IPS DF 4.7 (cell line): ENCODE results near the gene DNMBP.

Source experiments
- DNase-seq: peaks from one replicate; pipeline ENCODE4 v3.0.0-alpha.2; 2013; ENCODE audit warnings: low spot score; ENCODE audit errors: extremely low read depth

The DNMBP gene

DNA sequence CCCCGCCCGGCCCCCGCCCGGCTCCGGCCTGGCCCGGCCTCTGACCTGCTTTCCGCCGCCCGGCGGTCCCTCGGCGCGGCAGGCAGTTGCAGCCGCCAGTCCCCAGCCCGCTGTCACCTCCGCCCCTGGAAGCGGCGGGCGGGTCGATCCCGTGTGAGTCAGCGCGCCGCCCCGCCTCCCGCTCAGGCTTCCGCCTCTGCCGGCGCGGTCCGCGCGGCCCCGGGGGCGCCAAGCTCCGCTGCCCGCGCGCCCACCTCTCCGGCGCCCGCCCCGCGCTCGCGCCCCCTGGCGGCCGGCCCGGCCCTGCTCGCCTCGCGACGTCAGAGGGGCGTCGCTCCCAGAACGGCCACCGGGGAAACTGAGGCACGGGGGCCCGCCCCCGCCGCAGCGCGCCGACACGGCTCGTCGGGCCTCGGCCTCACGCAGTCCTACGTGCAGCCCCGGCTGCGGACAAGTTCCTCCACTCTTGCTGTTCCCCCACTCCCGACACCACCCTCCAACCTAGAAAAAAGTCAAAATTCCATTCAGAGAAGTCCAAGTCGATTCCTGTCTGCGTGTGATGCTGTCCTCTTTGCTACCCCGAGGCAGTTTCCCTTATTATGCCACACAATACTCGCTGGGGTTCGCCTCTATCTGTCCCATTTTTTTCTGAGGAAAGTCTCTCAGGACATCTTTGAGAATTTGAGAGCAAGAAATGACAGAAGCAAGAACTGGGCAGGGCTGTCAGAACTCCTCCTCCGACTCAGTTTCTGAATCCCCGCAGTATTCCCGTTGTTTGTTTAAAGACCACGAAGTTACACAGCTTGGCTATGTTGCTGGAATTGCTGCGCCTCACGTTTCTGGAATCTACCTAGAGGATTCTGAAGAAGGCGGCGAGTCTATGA is at the start of gene DNMBP:
Gene DNMBP (minus strand): TSS at position 155 of the 884 bp plus-strand sequence. CDS start 37,823 bp downstream, outside the sequence.
- no peak for DNase-seq

- DNase-seq: no peak
These were observed 48.2 kb upstream of the DNMBP start for GRCh38 chr10:100057948-100058347.

GRCh38 chr10:100053686-100054460 is 44.1 kb upstream of the DNMBP start:
- no peak for DNase-seq

DNA sequence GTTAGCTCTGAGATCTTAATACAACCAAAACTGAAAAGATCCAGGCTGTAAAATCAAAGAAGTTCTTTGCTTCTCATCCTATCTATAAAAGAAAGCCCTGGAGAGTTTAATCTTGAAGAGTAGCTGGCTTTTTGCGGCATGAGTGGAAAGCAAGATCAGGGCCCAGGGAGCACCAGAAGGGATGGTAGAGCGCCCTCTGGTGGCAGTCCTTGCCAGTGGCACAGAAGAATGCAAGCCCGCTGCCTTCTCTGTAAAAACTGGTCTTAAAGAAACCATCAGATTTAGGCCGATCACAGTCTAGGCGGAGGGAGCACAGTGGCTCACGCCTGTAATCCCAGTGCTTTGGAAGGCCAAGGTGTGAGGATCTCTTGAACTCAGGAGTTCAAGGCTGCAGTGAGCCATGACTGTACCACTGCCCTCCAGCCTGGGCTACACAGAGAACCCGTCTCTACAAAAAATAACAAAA is 36.3 kb upstream of the DNMBP start:
- peak; percentile 58 for DNase-seq

DNA sequence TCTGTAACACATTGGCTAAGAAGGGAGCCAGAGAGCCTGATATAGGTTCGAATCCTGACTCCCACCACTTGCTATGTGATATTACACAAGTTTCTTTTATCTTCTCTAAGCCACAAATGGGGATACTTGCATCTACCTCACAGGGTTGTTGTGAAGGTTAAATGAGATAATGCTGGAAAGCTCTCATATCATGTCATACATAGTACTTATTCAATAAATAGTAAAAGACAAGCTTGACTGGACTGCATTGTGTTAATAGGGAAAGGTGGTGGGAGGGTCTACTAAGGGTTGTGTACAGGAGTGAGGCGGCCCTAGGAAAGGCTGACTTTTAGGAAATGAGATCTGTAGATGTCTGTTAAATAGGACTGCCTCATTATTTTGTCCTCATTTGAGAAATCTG is 35.8 kb upstream of the DNMBP start:
- no peak for DNase-seq

DNA sequence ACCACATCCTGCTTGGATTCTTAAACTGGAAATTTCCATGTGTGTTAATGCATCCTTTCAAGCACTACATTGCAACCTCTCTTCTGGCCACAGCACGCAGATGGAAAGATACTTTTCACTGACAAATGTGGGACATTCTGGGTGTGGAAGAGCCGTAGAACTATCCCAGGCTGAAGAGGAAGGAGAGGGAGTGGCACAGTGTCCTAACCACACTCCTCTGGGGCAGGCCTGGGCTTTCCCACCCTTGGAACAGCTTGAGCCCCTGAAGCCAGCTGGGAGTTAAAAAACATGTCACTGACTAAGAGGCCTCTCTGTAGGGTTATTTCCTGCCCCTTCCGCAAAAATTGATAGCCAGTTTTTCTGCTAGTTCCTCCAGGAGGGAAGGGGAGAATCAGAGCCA is 34.0 kb upstream of the DNMBP start:
- no peak for DNase-seq

DNA sequence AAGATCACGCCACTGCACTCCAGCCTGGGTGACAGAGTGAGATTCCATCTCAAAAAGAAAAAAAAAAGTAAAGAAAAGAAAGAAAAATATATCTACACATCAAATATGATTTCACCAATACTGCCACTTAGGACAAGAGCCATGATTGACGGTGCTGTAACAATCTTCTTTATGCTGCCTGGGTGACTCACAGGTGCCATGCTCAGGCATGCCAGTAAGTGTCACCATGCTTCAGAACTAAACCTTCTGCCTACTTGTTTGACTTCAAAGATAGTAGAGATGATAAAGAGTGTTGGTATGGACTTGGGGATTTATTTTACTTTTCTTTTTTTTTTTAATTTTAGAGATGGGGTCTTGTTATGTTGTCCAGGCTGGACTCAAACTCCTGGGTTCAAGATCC is 33.6 kb upstream of the DNMBP start:
- no peak for DNase-seq

DNA sequence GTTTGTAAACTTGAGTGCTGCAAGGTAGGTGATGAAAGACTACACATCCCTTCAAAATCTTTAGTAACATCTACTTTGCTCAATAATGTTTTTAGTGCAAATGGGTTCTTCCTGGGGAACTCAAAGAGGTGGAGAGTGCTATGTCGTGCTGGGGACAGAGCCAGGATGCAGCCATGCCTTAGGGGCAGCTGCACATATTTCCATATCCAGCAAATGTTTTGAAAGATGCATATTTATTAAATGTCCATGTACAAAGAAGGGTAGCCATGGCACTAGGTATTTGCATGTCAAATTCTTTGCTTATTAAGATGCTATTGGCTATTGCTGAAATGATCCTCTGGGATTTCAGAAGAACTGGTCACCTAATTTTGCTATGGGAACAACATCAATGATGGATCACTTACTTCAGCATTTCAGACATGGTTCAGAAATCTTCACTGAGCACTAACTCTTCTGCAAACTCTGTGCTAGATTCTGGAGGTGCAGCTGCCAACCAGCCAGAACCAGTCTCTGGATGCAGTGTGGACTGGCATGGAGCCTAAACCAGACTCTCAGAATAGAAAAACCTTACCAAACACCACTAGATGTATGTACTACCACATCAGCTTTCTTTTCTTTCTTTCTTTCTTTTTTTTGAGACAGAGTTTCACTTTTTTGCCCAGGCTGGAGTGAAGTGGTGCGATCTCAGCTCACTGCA is 31.7 kb upstream of the DNMBP start:
- no peak for DNase-seq

GRCh38 chr10:100038561-100039071 is 28.9 kb upstream of the DNMBP start:
- no peak for DNase-seq

GRCh38 chr10:100037758-100038315 is 28.1 kb upstream of the DNMBP start:
- DNase-seq: no peak

DNA sequence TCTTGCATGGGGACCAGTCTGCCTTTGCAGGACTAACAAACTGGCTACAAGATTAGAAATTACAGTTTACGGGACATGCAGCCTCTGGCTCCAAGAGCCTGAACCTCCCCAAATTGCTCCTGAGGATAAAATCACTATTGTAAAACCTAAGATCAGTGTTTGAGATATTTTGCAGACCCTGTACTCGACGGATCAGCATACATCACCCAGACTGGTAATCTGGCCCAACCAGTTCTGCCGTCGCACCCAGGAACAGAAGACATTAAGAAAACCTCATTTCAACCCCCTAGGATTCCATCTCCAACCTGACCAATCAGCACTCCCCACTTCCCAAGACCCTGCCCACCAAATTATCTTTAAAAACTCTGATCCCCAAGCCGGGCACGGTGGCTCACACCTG is 27.1 kb upstream of the DNMBP start:
- DNase-seq: no peak

DNA sequence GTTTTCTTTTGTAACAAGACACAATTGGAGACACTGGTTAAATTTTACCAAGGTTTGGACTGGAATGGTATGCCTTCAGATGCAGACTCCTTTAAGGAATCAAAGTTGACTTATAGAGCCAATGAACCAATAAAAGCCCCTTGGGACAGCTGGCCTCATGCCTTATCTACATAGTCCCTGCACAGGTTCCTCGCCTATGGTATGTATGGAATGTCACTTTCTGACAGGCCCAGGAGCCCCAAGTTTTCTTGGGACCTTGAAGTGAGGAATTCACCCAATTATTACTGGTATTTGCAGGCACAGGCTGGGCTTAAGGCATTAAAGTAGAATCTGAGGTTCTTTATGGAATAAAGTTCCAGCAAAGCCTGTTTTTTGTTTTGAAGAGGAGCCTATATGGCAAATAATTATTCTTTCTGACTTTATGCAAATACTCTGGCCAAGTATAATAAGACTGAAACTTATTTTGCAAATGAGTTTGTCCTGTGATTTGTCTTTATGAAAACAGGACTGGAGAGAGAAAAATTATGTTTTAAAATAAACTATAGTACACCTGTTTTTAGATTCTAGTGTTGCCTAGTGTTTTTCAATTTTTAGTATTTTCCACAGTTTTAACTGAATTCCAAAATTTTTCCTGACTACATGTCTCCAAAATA is 24.1 kb upstream of the DNMBP start:
- no peak for DNase-seq

- DNase-seq: no peak
These were observed 17.7 kb upstream of the DNMBP start for GRCh38 chr10:100027416-100027815.

DNA sequence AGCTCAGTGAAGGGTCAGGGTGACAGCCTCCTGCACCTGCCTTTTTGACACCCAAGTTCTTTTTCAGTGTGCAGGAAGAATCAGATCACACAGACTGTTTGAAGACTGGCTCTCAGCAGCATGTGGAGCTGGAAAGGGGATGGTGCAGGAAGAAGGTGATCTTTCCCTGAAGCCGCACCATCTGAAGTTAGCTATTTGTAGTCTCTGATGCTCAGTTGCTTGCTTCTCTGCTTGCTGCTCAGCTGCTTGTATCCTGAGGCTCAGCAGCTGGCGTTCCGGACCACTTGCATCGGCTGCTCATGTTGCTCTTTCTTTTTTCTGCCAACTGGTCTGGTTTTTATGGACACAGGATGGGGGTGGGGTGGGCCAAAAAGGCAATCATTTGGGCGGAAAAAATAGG is 15.8 kb upstream of the DNMBP start:
- no peak for DNase-seq

- DNase-seq: no peak
These were observed 15.0 kb upstream of the DNMBP start for GRCh38 chr10:100024748-100025147.

- DNase-seq: no peak
These were observed 12.7 kb upstream of the DNMBP start for GRCh38 chr10:100022403-100022802.

GRCh38 chr10:100021322-100021721 is 11.6 kb upstream of the DNMBP start:
- DNase-seq: no peak

DNA sequence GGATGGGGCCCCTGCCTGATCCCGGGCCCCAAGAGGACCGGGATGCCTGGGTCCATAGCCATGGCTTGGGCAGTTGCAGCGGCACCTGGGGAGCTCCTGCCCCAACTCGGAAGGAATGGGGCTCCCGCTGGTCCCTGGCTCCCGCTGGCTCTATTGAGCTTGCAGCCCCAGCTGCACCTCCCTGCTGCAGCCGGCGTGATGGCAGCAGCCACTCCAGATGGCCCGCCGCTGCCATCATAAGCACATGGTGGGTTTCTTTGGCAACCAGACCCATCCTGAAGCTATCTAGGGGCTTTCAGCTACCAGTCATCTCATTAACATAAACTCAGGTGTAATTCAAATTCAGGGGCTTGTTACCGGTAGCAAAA is 11.1 kb upstream of the DNMBP start:
- no peak for DNase-seq

- no peak for DNase-seq
These were observed 10.6 kb upstream of the DNMBP start for GRCh38 chr10:100020142-100020885.

DNA sequence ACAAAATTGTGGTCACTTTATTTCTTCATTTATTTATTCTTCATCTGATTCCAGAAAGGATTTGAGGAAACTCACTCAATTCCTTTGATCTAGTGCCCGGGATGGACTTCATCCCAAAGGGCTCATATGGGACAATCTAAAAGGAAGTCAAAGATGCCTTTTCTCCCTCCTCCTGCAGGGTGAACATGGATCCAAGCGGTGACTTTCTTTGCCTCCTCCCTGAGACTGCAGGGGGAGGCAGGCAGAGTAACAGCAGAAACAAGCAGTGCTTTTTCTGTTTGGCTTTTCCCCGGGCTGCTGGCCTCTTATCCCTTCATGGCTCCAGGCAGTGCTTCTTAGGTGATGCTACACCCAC is 10.0 kb upstream of the DNMBP start:
- DNase-seq: no peak
